Activated naive CD8-positive, alpha-beta T cell treated with anti-CD3 and anti-CD28 coated beads, Interleukin-2, amount 10 ng/mL, durations not matched to agents 7 days and 5 days (primary cell): ENCODE results near the gene ERO1A. TPM values are rescaled to one million over a fixed set of nuclear protein-coding genes. Genes with fewer than 3 reads are reported as not detected.

Experiments
- ATAC-seq: fragments of 150-1000 bp; cut with Tn5 transposase; one replicate; pipeline ENCODE4 v1.10.0; 2021; ENCODE audit warnings: low read depth, moderate library complexity
- POLR2A ChIA-PET: fragments of 350-600 bp; sonication (Branson Sonifier 250); formaldehyde crosslinking; loops from one replicate; lab custom pipeline; 2021; ENCODE audit warnings: antibody characterized with exemption; lab: Charles Lee
- DNase-seq: peaks from one replicate; pipeline ENCODE4 v3.0.0; 2021
- H3K27ac Mint-ChIP-seq: one replicate; pipeline ENCODE4 v1.8.0; 2022; ENCODE audit warnings: mild to moderate bottlenecking, mixed read lengths
- H3K27me3 Mint-ChIP-seq: one replicate; pipeline ENCODE4 v1.8.0; 2022; ENCODE audit warnings: mild to moderate bottlenecking, moderate library complexity, mixed read lengths
- H3K36me3 Mint-ChIP-seq: one replicate; pipeline ENCODE4 v1.8.0; 2021; ENCODE audit warnings: mild to moderate bottlenecking, mixed read lengths
- H3K4me1 Mint-ChIP-seq: one replicate; pipeline ENCODE4 v1.8.0; 2021; ENCODE audit warnings: mixed read lengths
- H3K4me3 Mint-ChIP-seq: one replicate; pipeline ENCODE4 v1.8.0; 2022; ENCODE audit warnings: mild to moderate bottlenecking, moderate library complexity, mixed read lengths
- H3K9me3 Mint-ChIP-seq: one replicate; pipeline ENCODE4 v1.8.0; 2021; ENCODE audit warnings: mixed read lengths
- total RNA-seq, 2 experiments: library from RNA; stranded (reverse); gene quantifications; one replicate each; pipeline ENCODE4 v1.2.3, GENCODE V29; 2021

The ERO1A gene
- total RNA-seq, 2 experiments from 2014 or later, result 185 to 203 TPM

DNA sequence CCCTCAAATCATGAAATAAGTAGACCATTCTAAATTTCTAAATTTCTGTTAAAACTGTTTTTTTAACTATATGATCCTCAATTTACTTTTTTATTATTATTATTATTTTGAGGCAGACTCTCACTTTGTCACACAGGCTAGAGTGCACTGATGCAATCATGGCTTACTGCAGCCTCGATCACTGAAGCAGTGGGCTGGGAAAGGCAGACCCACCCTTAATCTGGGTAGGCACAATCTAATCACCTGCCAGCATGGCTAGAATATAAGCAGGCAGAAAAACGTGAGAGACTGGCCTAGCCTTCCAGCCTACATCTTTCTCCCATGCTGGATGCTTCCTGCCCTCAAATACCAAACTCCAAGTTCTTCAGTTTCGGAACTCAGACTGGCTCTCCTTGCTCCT, 2.3 kb downstream of the ERO1A start:
- POLR2A ChIA-PET, result interaction anchor here (0.6 to 1.6 kb wide), 2 partner anchors 13 to 22 kb away, joined by 3 to 7 read pairs; no protein-coding TSS in a partner anchor
- peaks cover 44% of the 10 kb centered on the region for H3K4me1 Mint-ChIP-seq
- no peak for ATAC-seq

DNA sequence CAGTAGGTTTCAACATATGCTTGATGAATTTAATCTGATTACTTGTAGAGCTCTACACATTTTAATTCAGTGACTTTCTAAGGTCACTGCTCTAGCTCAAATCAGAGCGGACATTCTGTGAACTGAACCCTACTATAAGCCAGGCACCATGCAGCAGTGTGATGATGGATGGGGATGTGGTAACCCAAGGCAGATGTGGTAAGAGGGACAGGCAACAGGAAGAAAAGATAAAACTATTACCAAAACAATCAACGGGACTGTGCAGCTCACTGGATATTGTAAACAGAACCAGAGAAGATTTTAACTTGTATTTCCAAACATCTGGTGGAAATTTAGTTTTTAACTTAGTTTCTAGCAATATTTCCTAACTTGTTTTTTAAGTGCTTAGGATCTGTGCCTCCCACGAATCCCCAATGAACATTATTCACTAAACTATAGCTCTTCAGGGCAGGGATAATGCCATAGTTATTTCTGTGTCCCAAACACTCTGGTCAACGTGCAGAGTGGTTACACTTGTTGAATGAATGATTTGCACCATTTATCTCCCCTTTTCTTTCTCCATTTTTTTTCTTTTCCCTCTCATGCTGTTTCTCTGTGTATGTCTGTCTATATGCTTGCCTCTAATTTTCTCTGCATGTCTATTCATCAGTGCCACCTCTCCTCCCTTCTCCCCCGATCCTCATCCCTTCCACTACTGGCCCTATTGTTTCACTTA, 3.0 kb downstream of the ERO1A start:
- peak overlapping the region; percentile 82 for H3K4me3 Mint-ChIP-seq
- no peaks in the 10 kb centered on the region for H3K27me3 Mint-ChIP-seq
- POLR2A ChIA-PET, result interaction anchor here (0.6 to 1.6 kb wide), 4 partner anchors 13 to 954 kb away, joined by 3 to 7 read pairs (median 4); partner anchors contain the start of genes GPR137C, PSMC6 and TXNDC16
- H3K9me3 Mint-ChIP-seq, result no peaks in the 10 kb centered on the region
- H3K27ac Mint-ChIP-seq, result peak overlapping the region; percentile 77
- peaks cover 49% of the 10 kb centered on the region for H3K36me3 Mint-ChIP-seq
- ATAC-seq (peak; percentile 43), DNase-seq (no peak)
- peaks cover 49% of the 10 kb centered on the region for H3K4me1 Mint-ChIP-seq

More for the DNA sequence above, 2.3 kb downstream of the ERO1A start:
- no peaks in the 10 kb centered on the region for H3K27me3 Mint-ChIP-seq
- H3K9me3 Mint-ChIP-seq, result no peaks in the 10 kb centered on the region
- no peak for DNase-seq
- peak overlapping the region; percentile 82 for H3K4me3 Mint-ChIP-seq
- H3K36me3 Mint-ChIP-seq, result peaks cover 44% of the 10 kb centered on the region
- H3K27ac Mint-ChIP-seq, result peak overlapping the region; percentile 77

DNA sequence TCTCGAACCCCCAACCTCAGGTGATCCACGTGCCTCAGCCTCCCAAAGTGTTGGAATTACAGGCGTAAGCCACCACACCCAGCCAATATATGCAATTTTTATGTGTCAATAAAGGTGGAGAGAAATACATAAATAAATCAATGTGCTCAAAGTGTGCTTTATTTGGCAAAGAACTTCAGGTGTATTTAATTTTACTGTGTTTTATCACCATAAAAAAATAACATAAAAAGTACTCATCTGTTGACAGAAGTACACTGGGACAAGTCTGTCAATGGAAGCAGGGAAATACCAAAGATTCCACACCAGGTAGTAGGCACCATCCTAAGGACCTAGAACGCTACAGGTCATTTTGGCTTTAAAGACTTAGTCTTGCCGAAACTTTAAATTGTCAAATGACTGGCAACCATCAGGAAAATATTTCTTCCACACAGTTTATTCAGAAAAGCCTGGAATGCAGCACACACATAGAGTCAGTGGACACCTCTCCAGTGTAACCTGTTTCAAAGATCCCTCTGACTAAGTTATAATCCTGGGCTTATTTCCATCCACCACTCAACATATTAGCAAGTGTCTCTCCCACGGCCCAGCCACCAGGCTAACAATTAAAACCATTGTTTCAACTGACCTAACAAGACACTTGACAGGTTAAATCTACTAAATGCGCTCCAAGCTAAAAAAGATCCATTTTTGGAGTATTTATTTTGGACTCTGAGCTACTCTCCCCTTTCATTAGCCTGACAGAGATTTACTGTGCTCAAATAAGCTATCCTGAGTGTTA, 4.2 kb downstream of the ERO1A start:
- POLR2A ChIA-PET, result interaction anchor here (1.2 to 1.6 kb wide), 3 partner anchors 15 to 139 kb away, joined by 3 to 7 read pairs (median 4); partner anchors contain the start of genes GPR137C, PSMC6 and TXNDC16
- DNase-seq (no peak), ATAC-seq (no peak)
- Mint-ChIP-seq H3K27me3 (no peaks in the 10 kb centered on the region), H3K9me3 (no peaks in the 10 kb centered on the region), H3K36me3 (peaks cover 51% of the 10 kb centered on the region), H3K4me3 (peak overlapping the region; percentile 82), H3K27ac (peak overlapping the region; percentile 2), H3K4me1 (peaks cover 57% of the 10 kb centered on the region)

GRCh38 chr14:52686176-52686575, 9.2 kb downstream of the ERO1A start:
- Mint-ChIP-seq H3K4me1 (peaks cover 52% of the 10 kb centered on the region), H3K36me3 (peaks cover 37% of the 10 kb centered on the region)

GRCh38 chr14:52683985-52684520, 11.3 kb downstream of the ERO1A start:
- Mint-ChIP-seq H3K27ac (no peak overlapping the region), H3K4me1 (peaks cover 45% of the 10 kb centered on the region), H3K36me3 (peaks cover 30% of the 10 kb centered on the region), H3K4me3 (no peak overlapping the region), H3K27me3 (no peaks in the 10 kb centered on the region), H3K9me3 (no peaks in the 10 kb centered on the region)
- ATAC-seq, result no peak
- no peak for DNase-seq
- POLR2A ChIA-PET, result interaction anchor here (1.0 kb wide), 1 partner anchor 11 kb away, joined by 4 read pairs; the partner anchor contains the start of gene ERO1A

More at GRCh38 chr14:52686176-52686575, 9.2 kb downstream of the ERO1A start:
- POLR2A ChIA-PET, result no interaction called here
- no peak for ATAC-seq
- Mint-ChIP-seq H3K27ac (peak overlapping the region; percentile 1), H3K4me3 (no peak overlapping the region), H3K9me3 (no peaks in the 10 kb centered on the region), H3K27me3 (no peaks in the 10 kb centered on the region)
- no peak for DNase-seq

- peaks cover 30% of the 10 kb centered on the region for H3K36me3 Mint-ChIP-seq
- H3K27me3 Mint-ChIP-seq, result no peaks in the 10 kb centered on the region
- ATAC-seq (no peak), DNase-seq (no peak)
- H3K4me1 Mint-ChIP-seq, result peaks cover 11% of the 10 kb centered on the region
- H3K9me3 Mint-ChIP-seq, result no peaks in the 10 kb centered on the region
- no peak overlapping the region for H3K4me3 Mint-ChIP-seq
- no peak overlapping the region for H3K27ac Mint-ChIP-seq
- POLR2A ChIA-PET, result no interaction called here
These were observed 16.8 kb downstream of the ERO1A start for GRCh38 chr14:52678591-52678990.

DNA sequence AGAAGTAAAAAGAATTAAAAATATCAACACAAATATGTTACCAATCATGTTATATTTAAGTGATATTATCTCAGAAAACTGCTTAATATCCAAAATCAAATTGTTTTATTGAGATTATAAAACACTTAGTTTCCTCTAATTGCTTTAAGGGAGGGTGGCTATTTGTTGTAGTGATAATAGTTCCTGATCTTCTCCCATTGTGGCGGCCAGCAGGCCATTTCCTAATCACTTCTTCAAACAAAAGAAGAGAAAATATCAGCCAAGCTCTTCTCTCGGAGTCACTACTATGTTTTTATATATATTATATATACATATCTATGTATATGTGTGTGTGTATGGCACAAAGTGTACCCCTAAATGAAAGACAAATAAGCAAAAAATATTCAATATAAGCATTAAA, 31.5 kb downstream of the ERO1A start:
- Mint-ChIP-seq H3K27me3 (no peaks in the 10 kb centered on the region), H3K4me3 (no peak overlapping the region), H3K9me3 (no peaks in the 10 kb centered on the region), H3K36me3 (peaks cover 27% of the 10 kb centered on the region), H3K4me1 (peaks cover 5% of the 10 kb centered on the region), H3K27ac (no peak overlapping the region)
- POLR2A ChIA-PET, result no interaction called here
- ATAC-seq (no peak), DNase-seq (no peak)

GRCh38 chr14:52661314-52661713, 34.0 kb downstream of the ERO1A start:
- H3K36me3 Mint-ChIP-seq, result peaks cover 28% of the 10 kb centered on the region

GRCh38 chr14:52660832-52661231, 34.5 kb downstream of the ERO1A start:
- Mint-ChIP-seq H3K36me3 (peaks cover 26% of the 10 kb centered on the region), H3K9me3 (no peaks in the 10 kb centered on the region), H3K4me1 (peaks cover 5% of the 10 kb centered on the region), H3K27ac (no peak overlapping the region), H3K27me3 (no peaks in the 10 kb centered on the region), H3K4me3 (no peak overlapping the region)
- POLR2A ChIA-PET, result no interaction called here
- no peak for ATAC-seq
- no peak for DNase-seq

More at GRCh38 chr14:52661314-52661713, 34.0 kb downstream of the ERO1A start:
- DNase-seq, result no peak
- Mint-ChIP-seq H3K9me3 (no peaks in the 10 kb centered on the region), H3K4me1 (peaks cover 5% of the 10 kb centered on the region), H3K27ac (no peak overlapping the region), H3K27me3 (no peaks in the 10 kb centered on the region), H3K4me3 (no peak overlapping the region)
- no peak for ATAC-seq
- POLR2A ChIA-PET, result no interaction called here

GRCh38 chr14:52660325-52660724, 35.0 kb downstream of the ERO1A start:
- POLR2A ChIA-PET, result no interaction called here
- H3K36me3 Mint-ChIP-seq, result peaks cover 23% of the 10 kb centered on the region
- peaks cover 2% of the 10 kb centered on the region for H3K4me1 Mint-ChIP-seq
- DNase-seq (no peak), ATAC-seq (no peak)
- H3K4me3 Mint-ChIP-seq, result no peak overlapping the region
- no peaks in the 10 kb centered on the region for H3K9me3 Mint-ChIP-seq
- no peaks in the 10 kb centered on the region for H3K27me3 Mint-ChIP-seq
- H3K27ac Mint-ChIP-seq, result no peak overlapping the region

GRCh38 chr14:52656905-52657304, 38.5 kb downstream of the ERO1A start:
- no peak overlapping the region for H3K27ac Mint-ChIP-seq
- H3K4me1 Mint-ChIP-seq, result peaks cover 2% of the 10 kb centered on the region
- H3K4me3 Mint-ChIP-seq, result no peak overlapping the region
- no peaks in the 10 kb centered on the region for H3K27me3 Mint-ChIP-seq
- peaks cover 25% of the 10 kb centered on the region for H3K36me3 Mint-ChIP-seq
- no peaks in the 10 kb centered on the region for H3K9me3 Mint-ChIP-seq
- POLR2A ChIA-PET, result no interaction called here
- no peak for DNase-seq
- ATAC-seq, result no peak

- Mint-ChIP-seq H3K9me3 (no peaks in the 10 kb centered on the region), H3K27ac (no peak overlapping the region), H3K4me3 (no peak overlapping the region), H3K27me3 (no peaks in the 10 kb centered on the region), H3K36me3 (peaks cover 37% of the 10 kb centered on the region), H3K4me1 (peaks cover 2% of the 10 kb centered on the region)
- no peak for DNase-seq
- POLR2A ChIA-PET, result no interaction called here
- no peak for ATAC-seq
These were observed 44.6 kb downstream of the ERO1A start for GRCh38 chr14:52650774-52651173.

- Mint-ChIP-seq H3K27ac (no peak overlapping the region), H3K27me3 (no peaks in the 10 kb centered on the region), H3K4me1 (peaks cover 2% of the 10 kb centered on the region), H3K36me3 (peaks cover 39% of the 10 kb centered on the region), H3K9me3 (no peaks in the 10 kb centered on the region), H3K4me3 (no peak overlapping the region)
- POLR2A ChIA-PET, result no interaction called here
- DNase-seq (no peak), ATAC-seq (no peak)
These were observed 45.8 kb downstream of the ERO1A start for GRCh38 chr14:52649511-52649910.
